Measurements from ENCODE around the gene SH3BP5.

- TF ChIP-seq CTCF (IDR thresholded peaks at IDR 0.05) (no peak), EP300 (IDR thresholded peaks at IDR 0.05) (no peak), POLR2A (IDR thresholded peaks at IDR 0.05) (no peak)
Measured at GRCh38 chr3:15337963-15338362, 5.6 kb upstream of the SH3BP5 start.
